GM10266 (cell line): ENCODE data around the gene ZBED6.
"Not testable (repeated sequence)": the region's sequence is repeated elsewhere in the genome, so short reads cannot be mapped to it uniquely, and the experiment has no call there.

ENCODE experiments used
- DNase-seq: peaks from one replicate; pipeline ENCODE4 v3.0.0; 2012; ENCODE audit errors: extremely low spot score
- CTCF ChIP-seq: IDR thresholded peaks from 2 replicates; pipeline ENCODE4 v1.5.1; 2012; ENCODE audit warnings: mild to moderate bottlenecking, low read depth; ENCODE audit not compliant: control insufficient read depth, insufficient read depth; ENCODE audit errors: missing control alignments

Gene ZBED6

GRCh38 chr1:203789966-203790365, 5.5 kb upstream of the ZBED6 start:
- no peak for DNase-seq
- TF ChIP-seq CTCF = no peak

- no peak for DNase-seq
- no peak for TF ChIP-seq CTCF
These were observed 3.9 kb upstream of the ZBED6 start for GRCh38 chr1:203791498-203791897.

- DNase-seq = no peak
- no peak for TF ChIP-seq CTCF
These were observed 2.9 kb upstream of the ZBED6 start for GRCh38 chr1:203792486-203792885.

- DNase-seq = not testable (repeated sequence)
These were observed 1.9 kb upstream of the ZBED6 start for GRCh38 chr1:203793561-203793960.

- no peak for TF ChIP-seq CTCF
- no peak for DNase-seq
These were observed 521 bp upstream of the ZBED6 start for GRCh38 chr1:203794764-203795440.

- no peak for DNase-seq
- TF ChIP-seq CTCF = no peak
These were observed 798 bp downstream of the ZBED6 start for GRCh38 chr1:203796236-203796605.

GRCh38 chr1:203797216-203797615, 1.8 kb downstream of the ZBED6 start:
- DNase-seq = no peak
- TF ChIP-seq CTCF = no peak

- DNase-seq = no peak
- TF ChIP-seq CTCF = no peak
These were observed 2.7 kb downstream of the ZBED6 start for GRCh38 chr1:203797948-203798655.
